AG10803 (cell line): ENCODE results near the gene FBRSL1.

Experiments used
- DNase-seq: peaks from one replicate; pipeline ENCODE4 v3.0.0; 2010; ENCODE audit warnings: low read depth
- H3K4me3 ChIP-seq: 2 replicates; pipeline ENCODE4 v1.5.1; 2011; ENCODE audit warnings: mild to moderate bottlenecking, low read length, control low read depth
- CTCF ChIP-seq: conservative IDR thresholded peaks from 2 replicates; pipeline ENCODE4 v1.5.1; 2011; ENCODE audit warnings: mild to moderate bottlenecking, low read length, control low read depth, inconsistent platforms

The FBRSL1 gene

DNA sequence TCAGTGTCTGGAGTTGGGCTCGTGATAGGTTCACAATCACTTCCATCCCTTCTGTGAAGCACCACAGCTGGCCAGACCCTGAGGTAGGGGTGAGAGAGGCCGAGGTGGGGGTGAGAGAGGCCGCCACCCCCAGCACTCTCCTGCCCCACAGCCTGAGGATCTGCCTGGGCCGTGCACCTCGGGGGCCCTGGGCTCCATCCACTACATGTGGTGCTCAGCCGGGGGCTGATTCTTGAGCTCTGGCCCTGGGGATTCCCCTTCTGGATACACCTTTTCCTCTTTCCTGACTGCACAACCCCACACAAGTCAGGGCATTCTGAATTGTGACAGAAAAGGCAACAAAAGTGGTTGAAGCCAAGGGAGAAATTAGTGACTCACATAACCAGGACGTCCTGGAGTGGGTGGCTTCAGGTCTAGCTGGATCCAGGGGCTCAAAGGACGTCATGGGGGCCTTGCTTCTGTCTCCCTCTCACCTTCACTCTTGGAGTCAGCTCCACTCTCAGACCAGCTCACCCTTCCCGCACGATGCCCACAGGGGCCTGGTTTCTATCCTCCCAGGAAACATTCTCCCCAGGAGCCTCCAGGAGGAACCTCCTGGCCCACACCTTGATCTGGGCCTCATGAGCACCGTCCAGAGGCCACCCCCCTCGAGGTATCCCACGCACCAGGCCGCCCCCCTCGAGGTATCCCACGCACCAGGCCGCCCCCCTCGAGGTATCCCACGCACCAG lies 12.1 kb upstream of the FBRSL1 start:
- H3K4me3 ChIP-seq = no peak overlapping the region
- TF ChIP-seq CTCF = no peak
- DNase-seq = no peak

DNA sequence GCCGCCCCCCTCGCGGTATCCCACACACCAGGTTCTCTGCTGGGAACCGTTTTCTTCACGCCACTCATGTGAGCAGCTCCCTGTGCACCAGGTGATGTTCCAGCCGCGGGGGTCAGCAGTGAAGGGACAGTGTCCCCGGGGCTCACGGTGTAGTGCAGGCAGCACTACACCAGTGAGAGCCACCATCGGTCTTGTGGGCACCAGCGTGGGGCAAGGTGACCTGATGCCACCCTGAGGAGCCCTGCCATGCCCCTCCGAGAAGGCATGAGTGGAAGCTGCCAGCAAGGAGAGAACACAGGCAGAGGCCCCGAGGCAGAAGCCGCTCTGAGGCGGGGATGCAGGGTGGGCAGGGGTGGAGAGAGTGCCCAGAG lies 11.5 kb upstream of the FBRSL1 start:
- DNase-seq = no peak
- H3K4me3 ChIP-seq = no peak overlapping the region
- no peak for TF ChIP-seq CTCF

- no peak for TF ChIP-seq CTCF
- no peak for DNase-seq
- no peak overlapping the region for H3K4me3 ChIP-seq
Measured at GRCh38 chr12:132478845-132479244, 11.1 kb upstream of the FBRSL1 start.

DNA sequence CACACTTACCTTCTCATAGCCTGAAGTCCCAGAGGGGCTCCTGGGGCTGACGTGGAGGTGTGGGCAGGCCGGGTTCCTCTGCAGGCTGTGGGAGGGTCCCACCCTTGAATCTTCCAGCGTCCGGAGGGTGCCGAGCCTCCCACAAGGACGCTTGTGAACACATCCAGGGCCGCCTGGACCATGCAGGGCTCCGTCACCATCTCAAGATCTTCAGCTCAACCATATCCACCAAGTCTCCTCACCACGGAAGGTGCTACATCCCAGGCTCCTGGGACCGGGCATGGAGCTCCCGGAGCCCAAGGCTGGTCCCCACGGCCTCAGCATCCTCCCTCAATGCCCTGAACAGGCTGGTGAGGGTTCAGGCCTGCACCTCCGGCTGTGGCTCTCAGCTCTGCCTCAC lies 10.7 kb upstream of the FBRSL1 start:
- no peak overlapping the region for H3K4me3 ChIP-seq
- TF ChIP-seq CTCF = no peak
- DNase-seq = no peak

GRCh38 chr12:132479938-132480622 lies 9.9 kb upstream of the FBRSL1 start:
- no peak for TF ChIP-seq CTCF
- H3K4me3 ChIP-seq = no peak overlapping the region
- no peak for DNase-seq

DNA sequence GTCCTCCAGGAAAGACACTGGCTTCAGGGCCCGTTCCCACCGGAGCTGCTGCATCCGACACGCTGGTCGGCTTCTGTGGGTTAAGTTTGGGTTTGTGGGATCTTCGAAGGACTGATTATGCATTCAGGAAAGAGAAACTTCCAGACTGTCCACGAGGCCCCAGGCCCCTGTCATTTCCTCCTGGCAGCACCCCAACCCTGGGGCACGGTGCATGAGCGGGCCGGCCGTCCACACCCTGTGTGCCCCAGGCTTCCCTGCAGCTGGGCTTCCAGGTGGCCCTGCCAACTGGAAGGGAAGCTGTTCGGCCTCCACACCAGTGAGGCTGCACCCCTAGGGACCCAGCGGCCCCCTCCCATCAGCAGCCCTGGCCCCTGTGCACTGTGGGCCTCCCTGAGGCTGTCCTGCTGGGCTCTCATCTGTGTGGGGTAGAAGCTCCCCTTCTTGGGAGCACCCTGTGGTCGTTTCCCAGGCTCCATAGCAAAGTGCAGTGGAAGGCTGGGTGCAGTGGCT lies 9.3 kb upstream of the FBRSL1 start:
- TF ChIP-seq CTCF = no peak
- DNase-seq = no peak
- H3K4me3 ChIP-seq = no peak overlapping the region

DNA sequence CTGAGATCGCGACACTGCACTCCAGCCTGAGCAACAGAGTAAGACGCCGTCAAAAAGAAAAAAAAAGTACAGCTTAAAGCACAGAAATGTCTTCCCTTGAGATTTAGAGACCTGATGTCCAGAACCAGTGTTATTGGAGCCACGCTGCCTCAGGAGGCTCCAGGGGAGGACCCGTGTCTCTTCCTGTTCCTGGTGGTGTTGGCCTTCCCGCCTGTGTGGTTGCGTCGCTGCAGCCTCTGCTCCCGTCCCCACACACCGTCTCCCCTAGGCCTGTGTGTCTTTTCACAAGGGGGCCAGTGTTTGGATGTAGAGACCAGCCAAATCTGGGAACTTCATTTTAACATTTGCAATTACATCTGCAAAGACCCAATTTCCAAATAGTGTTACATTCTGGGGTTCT lies 8.6 kb upstream of the FBRSL1 start:
- no peak overlapping the region for H3K4me3 ChIP-seq
- TF ChIP-seq CTCF = no peak
- no peak for DNase-seq
